ENCODE results near the gene MBD4.
"Not testable (repeated sequence)": the region's sequence is repeated elsewhere in the genome, so short reads cannot be mapped to it uniquely, and the experiment has no call there.

MBD4 gene

GRCh38 chr3:129421236-129421883, 18.4 kb downstream of the MBD4 start:
- Histone ChIP-seq H2AFZ (ENCODE audit: low read depth, low read length) (no peak overlapping the region), H3K9me3 (ENCODE audit: low read length) (peaks cover 2% of the 10 kb centered on the region), H3K27me3 (ENCODE audit: insufficient read depth, low read length) (no peaks in the 10 kb centered on the region), H3K4me1 (ENCODE audit: insufficient read depth, low read length) (peaks cover 13% of the 10 kb centered on the region), H3K36me3 (ENCODE audit: insufficient read depth, low read length) (no peaks in the 10 kb centered on the region), H3K4me3 (ENCODE audit: low read length) (no peak overlapping the region)

- no peaks in the 10 kb centered on the region for H3K27me3 ChIP-seq (ENCODE audit: insufficient read depth, low read length)
- peaks cover 4% of the 10 kb centered on the region for H3K4me1 ChIP-seq (ENCODE audit: insufficient read depth, low read length)
- H3K36me3 ChIP-seq (ENCODE audit: insufficient read depth, low read length), result no peaks in the 10 kb centered on the region
- no peak overlapping the region for H3K4me3 ChIP-seq (ENCODE audit: low read length)
- peaks cover 2% of the 10 kb centered on the region for H3K9me3 ChIP-seq (ENCODE audit: low read length)
- no peak overlapping the region for H2AFZ ChIP-seq (ENCODE audit: low read depth, low read length)
Measured at GRCh38 chr3:129419476-129419875, 20.3 kb downstream of the MBD4 start.

- Histone ChIP-seq H2AFZ (ENCODE audit: low read depth, low read length) (no peak overlapping the region), H3K36me3 (ENCODE audit: insufficient read depth, low read length) (no peaks in the 10 kb centered on the region), H3K27me3 (ENCODE audit: insufficient read depth, low read length) (no peaks in the 10 kb centered on the region), H3K9me3 (ENCODE audit: low read length) (peaks cover 2% of the 10 kb centered on the region), H3K4me3 (ENCODE audit: low read length) (no peak overlapping the region), H3K4me1 (ENCODE audit: insufficient read depth, low read length) (no peaks in the 10 kb centered on the region)
Measured at GRCh38 chr3:129418041-129418973, 21.4 kb downstream of the MBD4 start.

DNA sequence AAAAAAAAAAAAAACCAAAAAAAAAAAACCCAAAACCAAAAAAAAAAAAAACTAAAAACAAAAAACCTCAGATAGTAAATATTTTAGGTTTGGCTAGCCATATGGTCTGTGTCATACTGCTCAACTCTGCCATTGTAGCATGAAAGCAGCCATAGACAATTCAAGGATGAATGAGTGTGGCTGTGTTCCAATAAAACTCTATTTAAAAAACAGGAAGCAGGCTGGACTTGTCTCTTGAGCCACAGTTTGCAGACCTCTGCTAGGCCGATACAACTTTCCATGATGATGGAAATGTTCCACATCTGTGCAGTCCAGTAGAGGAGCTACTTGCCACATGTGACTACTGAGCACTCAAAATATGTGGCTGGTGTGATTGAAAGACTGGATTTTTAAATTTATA, 22.4 kb downstream of the MBD4 start:
- no peaks in the 10 kb centered on the region for H3K27me3 ChIP-seq (ENCODE audit: insufficient read depth, low read length)

DNA sequence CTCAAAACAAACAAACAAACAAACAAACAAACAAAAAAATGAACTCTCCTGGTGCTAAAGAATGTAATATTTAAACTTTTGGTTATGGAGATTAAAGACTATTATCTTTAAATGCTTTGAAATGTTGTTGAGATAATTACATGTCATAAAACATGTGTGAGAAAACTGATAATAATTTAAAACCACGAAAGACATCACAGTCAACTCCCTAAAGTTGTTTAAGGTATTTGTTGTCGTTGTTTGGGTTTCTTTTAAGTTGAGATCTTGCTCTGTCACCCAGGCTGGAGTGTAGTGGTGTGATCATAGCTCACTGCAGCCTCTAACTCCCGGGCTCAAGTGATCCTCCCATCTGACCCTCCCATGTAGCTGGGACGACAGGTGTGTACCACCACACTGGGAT, 23.3 kb downstream of the MBD4 start:
- Histone ChIP-seq H3K4me3 (ENCODE audit: low read length) (no peak overlapping the region), H3K27me3 (ENCODE audit: insufficient read depth, low read length) (no peaks in the 10 kb centered on the region), H2AFZ (ENCODE audit: low read depth, low read length) (no peak overlapping the region), H3K36me3 (ENCODE audit: insufficient read depth, low read length) (no peaks in the 10 kb centered on the region), H3K9me3 (ENCODE audit: low read length) (peaks cover 2% of the 10 kb centered on the region), H3K4me1 (ENCODE audit: insufficient read depth, low read length) (no peaks in the 10 kb centered on the region)

More for the DNA sequence above, 22.4 kb downstream of the MBD4 start:
- Histone ChIP-seq H3K4me1 (ENCODE audit: insufficient read depth, low read length) (no peaks in the 10 kb centered on the region), H3K4me3 (ENCODE audit: low read length) (no peak overlapping the region), H2AFZ (ENCODE audit: low read depth, low read length) (no peak overlapping the region), H3K9me3 (ENCODE audit: low read length) (peaks cover 2% of the 10 kb centered on the region), H3K36me3 (ENCODE audit: insufficient read depth, low read length) (no peaks in the 10 kb centered on the region)

GRCh38 chr3:129415830-129416229, 23.9 kb downstream of the MBD4 start:
- Histone ChIP-seq H3K9me3 (ENCODE audit: low read length) (no peaks in the 10 kb centered on the region), H3K4me1 (ENCODE audit: insufficient read depth, low read length) (no peaks in the 10 kb centered on the region), H3K4me3 (ENCODE audit: low read length) (no peak overlapping the region), H2AFZ (ENCODE audit: low read depth, low read length) (no peak overlapping the region), H3K36me3 (ENCODE audit: insufficient read depth, low read length) (no peaks in the 10 kb centered on the region), H3K27me3 (ENCODE audit: insufficient read depth, low read length) (no peaks in the 10 kb centered on the region)

DNA sequence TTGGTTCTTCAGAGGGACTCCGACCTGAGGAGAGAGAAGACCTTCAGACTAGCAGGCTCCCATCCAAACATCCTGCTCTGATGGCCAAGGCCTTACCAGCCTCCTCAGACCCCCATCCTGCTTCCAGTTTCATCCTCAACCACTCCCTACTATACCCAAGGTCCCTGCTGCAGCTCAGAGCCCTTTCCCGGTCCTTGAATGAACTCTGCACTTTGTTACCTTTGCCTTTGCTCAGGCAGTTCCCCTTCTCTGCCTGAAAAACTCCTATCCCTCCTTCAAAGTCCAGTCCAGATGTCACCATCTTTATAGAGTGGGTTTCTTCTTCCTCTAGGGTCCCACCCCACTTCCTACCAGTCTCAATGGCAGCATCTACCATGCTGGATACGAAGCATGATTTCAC, 24.4 kb downstream of the MBD4 start:
- Histone ChIP-seq H3K4me3 (ENCODE audit: low read length) (no peak overlapping the region), H3K27me3 (ENCODE audit: insufficient read depth, low read length) (no peaks in the 10 kb centered on the region), H2AFZ (ENCODE audit: low read depth, low read length) (no peak overlapping the region), H3K4me1 (ENCODE audit: insufficient read depth, low read length) (no peaks in the 10 kb centered on the region), H3K9me3 (ENCODE audit: low read length) (no peaks in the 10 kb centered on the region), H3K36me3 (ENCODE audit: insufficient read depth, low read length) (no peaks in the 10 kb centered on the region)

DNA sequence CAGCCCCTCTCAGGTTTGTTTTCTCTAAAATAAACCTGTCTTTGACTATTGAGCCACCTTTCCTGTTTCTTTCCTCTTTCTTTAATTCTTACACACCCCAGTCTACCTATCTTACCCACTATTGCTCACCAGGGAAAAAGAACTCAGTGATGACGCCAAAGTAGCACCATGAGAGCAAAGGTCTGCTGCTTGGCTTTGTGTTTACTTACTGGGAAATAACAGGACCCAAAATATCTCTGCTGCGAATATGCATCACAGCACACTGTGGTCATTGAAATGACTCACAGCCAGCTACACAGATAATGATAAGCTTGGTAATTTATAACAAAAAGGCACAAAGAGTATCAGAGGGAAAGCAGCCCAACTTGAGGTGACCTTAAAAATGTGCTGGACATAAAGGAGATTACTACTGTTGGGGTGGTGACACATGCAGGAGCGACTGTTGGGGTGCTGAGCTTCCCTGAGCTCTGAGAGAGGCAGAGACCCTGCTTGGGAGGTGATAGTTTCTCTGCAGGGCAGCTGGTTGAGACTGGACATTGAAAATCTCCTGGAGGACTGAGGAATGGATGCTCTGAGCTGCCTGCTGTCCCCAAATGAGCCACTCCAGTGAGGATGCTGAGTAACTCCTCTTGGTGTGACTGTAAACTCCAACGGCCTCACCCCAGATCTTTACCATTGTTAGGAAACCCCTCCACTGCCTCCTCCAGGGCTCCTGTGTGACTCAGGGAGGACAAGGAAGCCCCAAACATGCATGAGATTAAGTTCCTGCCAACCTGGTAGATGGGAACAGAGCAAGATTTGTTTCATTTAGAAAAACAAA, 25.9 kb downstream of the MBD4 start:
- H2AFZ ChIP-seq (ENCODE audit: low read depth, low read length), result no peak overlapping the region
- H3K4me3 ChIP-seq (ENCODE audit: low read length), result no peak overlapping the region
- no peaks in the 10 kb centered on the region for H3K4me1 ChIP-seq (ENCODE audit: insufficient read depth, low read length)
- H3K9me3 ChIP-seq (ENCODE audit: low read length), result no peaks in the 10 kb centered on the region
- H3K36me3 ChIP-seq (ENCODE audit: insufficient read depth, low read length), result no peaks in the 10 kb centered on the region
- no peaks in the 10 kb centered on the region for H3K27me3 ChIP-seq (ENCODE audit: insufficient read depth, low read length)

GRCh38 chr3:129413238-129413637, 26.5 kb downstream of the MBD4 start:
- H3K4me3 ChIP-seq (ENCODE audit: low read length); H3K27me3 ChIP-seq (ENCODE audit: insufficient read depth, low read length); H3K4me1 ChIP-seq (ENCODE audit: insufficient read depth, low read length); H3K9me3 ChIP-seq (ENCODE audit: low read length); H3K36me3 ChIP-seq (ENCODE audit: insufficient read depth, low read length); H2AFZ ChIP-seq (ENCODE audit: low read depth, low read length): not testable (repeated sequence)

GRCh38 chr3:129412542-129413198, 27.1 kb downstream of the MBD4 start:
- H3K9me3 ChIP-seq (ENCODE audit: low read length), result no peaks in the 10 kb centered on the region
- H3K4me3 ChIP-seq (ENCODE audit: low read length), result no peak overlapping the region
- H3K4me1 ChIP-seq (ENCODE audit: insufficient read depth, low read length), result no peaks in the 10 kb centered on the region
- H2AFZ ChIP-seq (ENCODE audit: low read depth, low read length), result no peak overlapping the region
- no peaks in the 10 kb centered on the region for H3K36me3 ChIP-seq (ENCODE audit: insufficient read depth, low read length)
- H3K27me3 ChIP-seq (ENCODE audit: insufficient read depth, low read length), result no peaks in the 10 kb centered on the region

GRCh38 chr3:129410971-129411370, 28.8 kb downstream of the MBD4 start:
- Histone ChIP-seq H3K4me1 (ENCODE audit: insufficient read depth, low read length) (no peaks in the 10 kb centered on the region), H3K4me3 (ENCODE audit: low read length) (no peak overlapping the region), H3K9me3 (ENCODE audit: low read length) (no peaks in the 10 kb centered on the region), H3K27me3 (ENCODE audit: insufficient read depth, low read length) (no peaks in the 10 kb centered on the region), H2AFZ (ENCODE audit: low read depth, low read length) (no peak overlapping the region), H3K36me3 (ENCODE audit: insufficient read depth, low read length) (no peaks in the 10 kb centered on the region)

GRCh38 chr3:129409541-129409940, 30.2 kb downstream of the MBD4 start:
- Histone ChIP-seq H3K27me3 (ENCODE audit: insufficient read depth, low read length) (no peaks in the 10 kb centered on the region), H3K4me1 (ENCODE audit: insufficient read depth, low read length) (no peaks in the 10 kb centered on the region), H3K4me3 (ENCODE audit: low read length) (no peak overlapping the region), H2AFZ (ENCODE audit: low read depth, low read length) (no peak overlapping the region), H3K9me3 (ENCODE audit: low read length) (no peaks in the 10 kb centered on the region), H3K36me3 (ENCODE audit: insufficient read depth, low read length) (no peaks in the 10 kb centered on the region)

All from neuron (in vitro differentiated cells).